HG03039 (cell line): ENCODE data around the gene PAF1.
"Not testable (repeated sequence)": the region's sequence is repeated elsewhere in the genome, so short reads cannot be mapped to it uniquely, and the experiment has no call there.

Experiments used
- ATAC-seq: cut with Tn5 transposase; IDR thresholded peaks from one replicate; pipeline ENCODE4 v1.9.1; 2021; ENCODE audit warnings: mild to moderate bottlenecking, moderate library complexity; ENCODE audit not compliant: unreplicated experiment

The PAF1 gene

DNA sequence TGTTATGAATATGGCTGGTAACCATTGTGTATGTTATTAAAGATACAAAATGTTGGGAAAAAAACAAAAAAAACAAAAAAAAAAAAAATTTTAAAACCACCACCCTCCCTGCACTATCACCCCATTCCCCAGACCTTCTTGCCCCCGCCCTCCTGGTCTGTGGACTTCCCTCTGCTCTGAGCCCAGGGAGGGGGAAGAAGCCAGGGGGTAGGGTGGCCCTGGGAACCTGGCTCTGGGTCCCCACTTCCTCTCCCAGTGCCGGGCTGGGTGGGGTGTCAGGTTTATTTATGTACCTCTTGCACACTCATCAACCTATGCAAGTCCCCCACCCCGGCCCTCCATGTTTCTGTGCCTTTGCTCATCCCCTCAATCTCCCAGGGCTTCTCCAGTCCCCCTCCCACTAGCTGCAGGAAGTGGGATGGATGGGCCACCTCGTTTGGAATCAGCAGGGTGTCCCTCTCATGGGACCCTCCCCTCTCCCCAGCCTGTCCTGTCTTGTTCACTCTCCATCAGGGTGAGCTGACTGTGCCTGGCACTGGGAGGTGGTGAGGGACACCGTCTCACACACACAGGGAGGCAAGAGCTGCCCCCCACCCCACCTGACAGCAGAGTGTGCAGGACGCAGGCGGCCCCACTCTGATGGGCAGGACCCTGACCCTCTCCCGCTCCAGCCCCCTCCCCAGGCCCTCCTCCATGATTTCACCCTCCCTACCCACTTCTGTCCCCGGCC is 5.9 kb downstream of the PAF1 start:
- ATAC-seq: no peak

DNA sequence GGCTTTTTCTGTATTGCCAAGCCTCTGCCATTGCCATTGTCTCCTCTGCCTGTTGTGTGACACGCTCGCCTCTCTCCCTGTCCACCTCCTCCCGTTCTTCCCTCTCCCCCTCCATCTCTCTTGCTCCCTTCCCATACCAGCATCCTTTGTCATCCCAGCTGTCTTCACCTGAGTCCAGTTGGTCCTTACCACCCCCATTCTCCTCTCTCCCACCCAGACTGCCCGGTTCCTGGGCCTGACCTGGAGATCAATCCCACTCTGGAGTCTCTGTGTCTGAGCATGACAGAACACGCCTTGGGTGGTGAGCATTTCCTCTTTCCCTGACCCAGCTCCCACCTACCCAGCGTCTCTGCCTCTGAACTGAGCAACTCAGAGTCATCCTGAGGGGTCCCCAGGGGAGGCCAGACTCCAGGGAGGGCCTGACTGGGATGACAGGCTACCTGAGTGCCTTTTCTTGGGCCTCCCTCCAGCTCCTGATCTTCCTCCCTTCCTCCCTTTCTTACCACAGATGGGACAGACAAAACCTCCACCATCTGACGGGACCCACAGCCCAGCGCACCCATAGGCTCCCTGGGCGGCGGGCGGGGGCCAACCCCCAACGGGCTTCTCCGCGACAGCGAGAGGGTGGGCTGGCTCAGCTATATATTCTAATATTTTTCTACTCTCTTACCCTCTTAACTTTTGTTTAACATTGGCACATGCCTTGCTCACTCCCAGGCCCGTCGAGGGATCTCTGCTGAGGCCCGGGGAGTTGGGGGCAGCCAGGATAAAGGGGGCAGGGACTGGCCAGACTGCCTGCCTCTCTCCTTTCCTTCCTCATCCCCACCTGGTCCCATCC is 7.7 kb downstream of the PAF1 start:
- no peak for ATAC-seq

DNA sequence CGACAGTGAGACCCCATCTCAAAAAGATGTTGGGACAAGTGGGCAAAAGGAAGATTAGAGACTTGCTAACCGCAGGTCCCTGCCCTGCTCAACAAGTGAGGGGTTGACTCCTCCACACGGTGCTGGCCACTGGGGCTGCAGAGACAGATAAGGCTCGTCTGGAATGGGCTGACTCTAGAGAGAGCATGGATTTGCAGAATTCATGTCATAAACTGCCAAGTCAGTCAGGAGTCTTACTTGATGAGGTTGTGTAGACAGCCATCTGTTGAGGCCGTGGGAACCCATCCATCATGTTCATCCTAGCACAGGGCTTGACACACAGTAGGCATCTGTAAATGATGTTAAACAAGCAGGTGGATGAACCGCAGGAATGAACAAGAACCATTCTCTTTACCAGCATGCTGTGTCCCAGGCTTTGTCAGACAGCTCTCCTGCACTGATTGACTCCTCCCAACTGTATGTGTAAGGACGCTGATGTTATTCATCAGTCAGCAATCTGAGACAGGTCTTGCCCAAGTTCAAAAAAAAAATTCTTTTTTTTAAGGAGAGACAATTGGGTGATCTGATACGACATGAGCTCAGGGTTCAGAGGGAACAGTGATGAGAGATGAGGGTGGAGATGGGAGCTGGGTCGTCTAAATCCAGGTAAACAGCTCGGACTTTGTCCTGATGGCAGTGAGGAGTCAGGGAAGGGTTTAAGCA is 8.8 kb downstream of the PAF1 start:
- no peak for ATAC-seq

DNA sequence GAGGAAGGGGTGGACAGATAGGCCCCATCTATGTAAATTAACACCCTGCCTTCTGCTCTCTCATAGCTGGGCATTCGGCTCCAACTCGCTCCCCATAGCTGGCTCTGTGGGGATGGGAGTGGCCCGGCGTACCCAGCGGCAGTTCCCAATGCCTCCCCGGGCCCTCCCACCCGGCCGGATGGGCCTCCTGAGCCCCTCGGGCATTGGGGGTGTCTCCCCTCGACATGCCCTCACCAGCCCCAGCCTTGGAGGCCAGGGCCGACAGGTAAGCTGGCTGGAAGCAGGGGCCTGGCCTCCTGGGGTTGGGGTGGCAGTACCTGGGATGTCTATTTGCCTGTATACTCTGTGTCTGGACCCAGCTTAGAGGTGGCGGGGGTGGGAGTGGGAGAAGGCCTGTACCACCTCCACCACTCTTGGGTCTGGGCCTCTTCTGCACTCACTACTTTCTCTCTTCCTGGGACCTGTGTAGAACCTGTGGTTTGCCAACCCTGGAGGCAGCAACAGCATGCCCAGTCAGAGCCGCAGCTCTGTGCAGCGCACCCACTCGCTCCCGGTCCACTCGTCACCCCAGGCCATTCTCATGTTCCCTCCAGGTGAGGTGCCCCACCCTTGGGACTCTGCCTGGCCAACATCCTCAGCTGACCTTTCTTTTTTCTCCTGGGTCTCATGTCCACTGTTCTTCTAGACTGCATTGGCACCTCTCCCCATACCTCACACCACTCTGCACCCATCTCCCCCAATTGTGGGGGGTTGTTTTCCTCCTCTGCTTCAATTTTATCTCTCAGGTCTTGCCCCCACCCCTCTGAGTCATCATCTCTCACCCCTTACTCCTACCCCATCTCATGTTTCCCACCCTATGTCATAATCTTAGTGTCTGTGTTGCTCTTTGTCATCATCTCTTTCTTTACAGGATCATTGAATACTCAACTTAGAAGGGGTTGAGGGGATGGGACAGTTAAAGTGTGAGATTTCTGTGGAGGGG is 10.1 kb downstream of the PAF1 start:
- no peak for ATAC-seq

DNA sequence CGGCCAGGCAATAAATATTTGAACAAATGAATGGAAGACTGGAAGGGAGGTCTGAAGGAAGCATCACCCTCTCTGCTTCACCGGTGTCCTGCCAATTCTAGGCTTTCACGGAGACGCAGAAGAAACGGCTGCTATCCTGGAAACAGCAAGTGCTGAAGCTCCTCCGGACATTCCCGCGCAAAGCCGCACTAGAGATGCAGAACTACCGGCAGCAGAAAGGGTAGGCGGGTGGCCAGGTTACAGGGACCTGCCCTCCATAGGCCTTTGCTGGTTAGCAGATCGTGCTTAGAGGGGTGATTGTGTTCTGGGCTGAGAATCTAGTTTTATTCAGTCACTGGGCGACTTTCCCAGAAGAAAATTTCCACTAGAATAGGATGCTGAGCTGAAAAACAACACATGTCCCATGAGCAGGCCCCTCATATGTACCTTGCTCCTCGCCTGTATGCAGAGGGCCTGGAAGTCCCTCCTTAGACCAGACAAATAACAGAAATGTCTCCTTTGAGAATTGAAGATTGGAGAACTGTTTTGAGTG is 11.0 kb downstream of the PAF1 start:
- ATAC-seq: no peak

DNA sequence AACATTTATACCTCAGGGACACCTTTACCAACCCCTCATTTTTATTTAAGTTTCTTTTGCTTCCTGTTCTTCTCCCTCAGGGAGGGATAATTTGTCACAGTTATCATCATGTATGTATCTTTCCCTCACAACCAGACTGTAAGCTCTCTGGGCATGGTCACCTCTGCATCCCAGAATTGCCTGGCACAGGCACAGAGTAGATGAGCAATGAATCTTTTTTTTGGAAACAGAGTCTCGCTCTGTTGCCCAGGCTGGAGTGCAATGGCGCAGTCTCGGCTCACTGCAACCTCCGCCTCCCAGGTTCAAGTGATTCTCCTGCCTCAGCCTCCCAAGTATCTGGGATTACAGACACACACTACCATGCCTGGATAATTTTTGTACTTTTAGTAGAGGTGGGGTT is 11.5 kb downstream of the PAF1 start:
- not testable (repeated sequence) for ATAC-seq

DNA sequence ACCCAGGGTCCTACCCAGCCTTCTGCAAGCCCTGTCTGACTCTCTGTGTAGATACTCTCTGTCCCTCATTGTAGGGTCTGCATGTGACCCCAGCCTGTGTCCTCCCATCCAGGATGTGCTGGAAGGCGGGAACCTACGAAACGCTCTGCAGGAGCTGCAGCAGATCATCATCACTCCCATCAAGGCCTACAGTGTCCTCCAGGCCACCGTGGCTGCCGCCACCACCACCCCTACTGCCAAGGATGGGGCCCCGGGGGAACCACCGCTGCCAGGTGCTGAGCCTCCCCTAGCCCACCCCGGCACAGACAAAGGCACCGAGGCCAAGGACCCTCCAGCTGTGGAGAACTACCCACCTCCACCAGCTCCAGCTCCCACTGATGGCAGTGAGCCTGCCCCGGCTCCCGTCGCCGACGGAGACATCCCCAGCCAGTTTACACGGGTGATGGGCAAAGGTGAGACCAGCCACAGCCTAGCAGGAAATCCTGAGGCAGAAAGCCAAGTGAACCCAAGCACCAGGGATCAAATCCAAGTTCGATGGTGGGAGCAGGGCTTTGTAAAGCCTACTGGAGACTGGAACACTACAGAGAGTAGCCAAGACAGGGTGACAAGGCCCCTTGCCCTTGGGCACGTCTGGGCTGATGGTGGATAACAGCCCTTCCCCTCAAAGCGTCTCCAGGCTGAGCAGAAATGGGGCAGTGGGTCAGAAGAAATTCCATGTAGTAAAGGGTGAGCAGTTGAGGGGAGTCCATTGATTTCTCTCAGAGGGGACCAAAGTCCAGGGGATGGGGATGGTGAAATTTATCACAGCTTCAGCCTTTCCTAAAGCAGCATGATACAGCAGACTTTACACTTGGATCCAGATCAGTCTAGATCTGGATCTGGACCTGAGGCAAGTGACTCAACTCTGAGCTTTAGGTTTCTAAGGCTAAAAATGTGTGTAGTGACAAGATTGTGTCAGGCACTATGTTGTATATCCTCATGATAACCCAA is 13.2 kb downstream of the PAF1 start:
- ATAC-seq: no peak

DNA sequence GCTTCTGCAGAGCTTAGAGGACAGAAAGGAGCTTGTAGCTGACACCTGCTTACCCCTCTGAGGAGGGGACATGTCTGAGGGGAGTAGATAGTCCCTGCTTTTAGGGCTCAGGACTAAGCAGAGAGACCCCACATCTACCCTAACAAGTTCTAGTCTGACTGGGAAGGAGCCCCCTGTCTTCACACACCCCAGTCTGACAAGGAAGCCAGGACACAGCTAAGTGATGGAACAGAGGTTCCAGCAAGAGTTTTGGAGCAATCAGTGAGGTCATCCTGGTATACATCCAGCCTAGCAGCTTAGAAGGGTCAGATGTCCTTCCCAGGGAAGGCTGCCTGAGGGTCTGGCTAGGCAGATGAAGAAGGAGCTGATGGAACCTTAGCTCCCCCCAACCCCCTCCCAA is 15.0 kb downstream of the PAF1 start:
- ATAC-seq: no peak

DNA sequence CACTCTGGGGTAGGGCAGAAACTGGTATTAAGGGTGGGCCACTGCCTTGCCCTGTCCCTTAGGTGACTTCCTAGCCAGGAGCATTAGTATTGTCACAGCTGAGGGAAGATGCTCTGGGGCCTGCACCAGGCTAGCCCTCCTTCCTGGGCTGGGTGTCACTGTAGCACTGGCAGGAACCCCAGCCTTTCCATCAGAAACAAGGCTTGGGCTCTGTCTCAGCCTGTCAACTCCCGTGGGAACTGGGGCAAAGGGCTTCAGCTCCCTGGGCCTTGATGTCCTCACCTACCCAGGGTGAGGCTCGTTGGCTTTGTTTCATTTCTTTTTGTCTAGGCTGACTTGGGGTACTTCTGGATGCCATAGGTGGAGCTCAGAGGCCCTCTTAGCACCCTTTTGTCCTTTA is 18.0 kb downstream of the PAF1 start:
- ATAC-seq: no peak

DNA sequence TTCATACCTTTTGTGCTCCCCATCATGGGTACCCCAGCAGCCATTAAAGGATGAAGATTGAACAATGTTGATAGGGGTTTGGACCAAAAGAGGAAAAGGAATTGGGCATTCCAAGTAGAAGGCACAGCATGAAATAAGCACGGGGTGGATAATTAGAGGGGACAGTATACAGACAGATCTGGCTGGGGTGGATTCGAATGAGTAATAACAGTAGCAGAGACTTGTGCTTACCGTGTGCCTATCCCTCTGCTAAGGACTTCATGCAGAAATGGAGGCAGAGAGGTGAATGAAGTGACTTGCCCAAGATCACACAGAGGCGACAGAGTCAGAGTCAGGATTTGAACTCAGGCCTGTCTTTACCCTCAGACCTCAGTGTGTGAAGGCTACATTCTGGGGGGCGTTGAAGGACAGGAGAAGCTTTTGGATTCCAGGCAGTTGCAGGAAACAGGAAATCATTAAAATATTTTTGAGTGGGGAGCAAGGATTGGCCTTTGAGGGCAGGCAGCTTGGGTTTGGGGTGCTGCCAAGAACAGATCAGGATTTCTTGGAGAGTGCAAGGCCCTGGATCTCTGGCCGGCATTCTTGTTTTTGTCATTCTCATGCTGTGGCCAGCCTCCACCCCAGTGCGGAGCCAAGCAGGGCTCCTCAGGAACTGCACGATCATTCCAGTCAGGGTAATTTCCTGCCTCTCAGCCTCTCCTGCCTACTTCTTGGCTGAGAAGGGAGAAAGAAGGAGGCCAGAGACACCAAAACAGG is 18.7 kb downstream of the PAF1 start:
- ATAC-seq: no peak

DNA sequence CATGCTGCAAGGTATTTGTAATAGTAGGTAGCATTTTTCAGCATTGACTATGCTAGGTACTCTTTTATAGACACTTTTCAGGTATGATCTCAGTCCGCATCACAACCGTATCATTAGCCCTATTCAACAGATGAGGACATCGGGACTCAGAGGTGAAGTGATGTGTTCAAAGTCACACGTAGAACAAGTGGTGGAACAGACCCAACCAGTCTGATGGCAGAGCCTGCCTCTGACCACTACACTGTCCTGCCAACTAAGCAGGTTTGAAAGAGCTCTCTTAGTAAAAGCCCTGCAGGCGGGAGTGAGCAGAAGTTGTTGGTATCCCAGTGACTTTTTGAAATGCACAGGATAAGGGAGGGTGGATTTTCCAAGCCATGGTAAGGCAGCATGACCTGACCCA is 20.2 kb downstream of the PAF1 start:
- no peak for ATAC-seq

DNA sequence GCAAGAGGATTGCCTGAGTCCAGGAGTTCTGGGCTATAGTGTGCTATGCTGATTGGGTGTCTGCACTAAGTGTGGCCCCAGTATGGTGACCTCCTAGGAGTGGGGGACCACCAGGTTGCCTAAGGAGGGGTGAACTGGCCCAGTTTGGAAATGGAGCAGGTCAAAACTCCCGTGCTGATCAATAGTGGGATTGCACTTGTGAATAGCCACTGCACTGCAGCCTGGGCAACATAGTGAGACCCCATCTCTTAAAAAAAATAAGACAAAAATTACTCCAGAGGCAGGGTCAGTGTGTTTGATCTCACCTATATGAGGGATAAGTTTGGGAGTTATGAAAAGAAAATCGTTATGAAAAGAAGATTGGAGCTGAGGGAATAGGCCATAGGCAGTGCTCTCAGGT is 21.7 kb downstream of the PAF1 start:
- no peak for ATAC-seq

DNA sequence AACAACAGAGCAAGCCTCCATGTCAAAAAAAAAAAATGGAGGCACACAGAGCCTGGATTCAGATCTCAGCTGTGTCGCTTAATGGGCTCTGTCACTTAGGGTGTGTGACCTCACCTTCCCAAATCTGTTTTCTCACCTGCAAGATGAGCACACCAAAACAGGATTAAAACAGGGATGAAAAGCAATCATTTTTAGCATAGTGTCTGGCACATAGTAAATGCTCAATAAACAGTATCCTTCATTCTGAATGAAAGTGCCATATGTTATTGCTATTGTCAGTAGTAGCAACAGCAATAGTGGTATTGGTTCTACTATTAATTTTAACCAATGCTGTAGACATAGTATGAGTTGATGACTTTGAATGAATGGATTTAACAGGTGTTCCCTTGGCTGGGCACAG is 25.4 kb downstream of the PAF1 start:
- no peak for ATAC-seq

DNA sequence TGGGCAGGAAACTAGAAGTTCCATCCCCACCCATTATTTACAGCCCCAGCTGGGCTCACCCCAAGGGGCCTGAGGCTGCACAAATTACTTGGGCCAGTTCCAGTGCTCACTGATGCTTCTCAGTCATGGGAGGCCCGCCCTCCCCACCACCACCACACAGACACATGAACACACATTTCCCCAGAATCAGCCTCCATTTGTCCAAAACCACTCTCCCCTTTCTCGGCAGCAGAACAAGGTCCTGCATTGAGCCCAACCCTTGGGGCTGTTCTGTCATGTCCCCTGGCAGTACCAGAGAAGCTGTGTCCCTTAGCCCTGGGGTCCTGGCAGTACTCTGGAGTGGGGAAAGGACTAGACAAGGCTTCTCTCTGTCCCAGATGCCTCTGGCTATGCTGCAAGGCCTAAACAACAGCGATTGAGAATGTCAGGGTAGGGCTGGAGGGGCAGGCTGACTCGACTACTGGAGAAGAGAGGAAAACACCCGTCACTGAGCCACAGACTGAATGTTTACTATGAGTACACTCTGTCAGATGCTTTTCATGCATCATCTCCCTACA is 26.9 kb downstream of the PAF1 start:
- no peak for ATAC-seq

DNA sequence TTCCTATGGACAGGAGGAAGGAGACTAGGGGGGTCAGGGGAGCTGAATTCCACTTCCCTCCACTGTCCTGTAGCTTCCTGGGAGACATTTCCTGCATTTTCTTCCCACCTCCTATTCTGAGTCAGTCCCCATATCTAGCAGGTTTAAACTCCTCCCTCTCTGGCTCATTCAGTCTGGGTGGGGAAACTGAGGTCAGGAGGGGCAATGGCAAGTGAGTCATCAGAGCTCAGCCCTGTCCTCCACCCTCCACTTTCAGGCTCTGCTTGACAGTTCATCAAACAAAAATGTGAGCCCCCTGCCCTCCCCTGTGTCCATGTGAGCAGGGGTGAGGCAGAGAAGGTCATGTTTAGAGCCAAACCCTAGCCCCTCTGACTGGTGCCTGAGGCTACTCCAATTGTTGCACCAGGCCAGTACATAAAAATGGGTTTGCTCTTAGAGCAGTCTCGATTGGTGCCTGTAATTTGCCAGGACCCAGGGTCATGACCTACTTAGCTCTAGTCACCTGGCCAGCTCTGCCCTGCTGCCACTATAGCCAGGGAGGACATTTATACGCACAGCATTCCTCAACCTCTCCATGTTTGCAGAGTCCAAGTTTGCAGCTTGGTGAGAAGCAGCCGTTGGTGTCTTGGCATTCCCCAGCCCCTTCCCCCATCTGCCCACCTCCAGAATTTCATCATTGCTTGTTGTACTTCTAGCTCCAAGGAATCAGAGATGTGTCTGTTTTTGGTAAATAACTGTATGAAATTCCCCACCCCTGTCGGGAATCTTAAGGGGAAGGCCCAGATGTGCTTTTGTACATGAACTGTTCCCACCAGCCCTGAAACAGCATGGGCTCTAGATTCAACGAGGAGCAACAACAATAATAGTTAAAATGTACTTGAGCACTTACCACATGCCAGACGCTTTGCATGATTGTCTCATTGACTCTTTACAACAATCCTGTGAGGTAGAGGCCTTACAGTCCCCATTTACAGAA is 27.9 kb downstream of the PAF1 start:
- ATAC-seq: no peak

DNA sequence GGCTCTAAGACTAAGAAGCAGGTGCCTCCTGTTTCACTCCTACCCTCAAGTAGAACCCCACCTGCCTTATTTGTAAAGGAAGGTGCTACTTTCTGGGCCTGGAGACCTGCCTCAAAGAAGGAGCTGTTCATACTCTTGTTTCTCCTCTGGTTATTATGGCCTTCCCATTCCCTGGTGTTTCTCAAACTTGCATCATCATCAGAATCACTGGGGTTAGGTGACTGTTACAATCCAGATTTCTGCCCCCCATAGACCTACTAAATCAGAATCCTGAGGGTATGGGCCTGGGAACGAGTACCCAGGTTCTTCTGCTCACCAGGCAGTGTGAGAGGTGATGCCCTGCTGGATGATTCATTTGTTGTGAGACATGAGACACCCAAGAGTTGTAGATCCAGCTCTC is 30.3 kb downstream of the PAF1 start:
- ATAC-seq: no peak

DNA sequence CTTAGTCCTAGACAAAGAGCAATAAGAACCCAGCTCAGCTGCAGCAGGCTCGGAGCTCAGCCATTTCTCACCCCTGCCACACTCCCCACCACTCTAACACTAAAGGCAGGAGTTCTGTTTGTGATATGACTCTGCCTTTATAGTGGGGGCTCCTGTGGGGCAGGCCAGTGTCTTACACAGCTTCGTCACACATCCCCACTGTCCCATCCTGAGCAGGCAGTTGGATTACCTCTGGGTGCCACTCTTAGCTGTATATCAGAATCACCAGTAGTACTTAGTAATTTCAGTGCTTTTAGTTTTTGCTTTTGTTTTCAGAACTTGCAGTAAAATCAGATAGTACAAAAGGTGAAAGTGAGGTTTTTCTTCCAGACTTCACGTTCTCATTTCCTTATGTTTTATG is 31.9 kb downstream of the PAF1 start:
- ATAC-seq: no peak
